HG02840 (cell line): Measurements from ENCODE around the gene CENPX.

Experiments used
- ATAC-seq: cut with Tn5 transposase; IDR thresholded peaks from one replicate; pipeline ENCODE4 v1.9.1; 2021; ENCODE audit warnings: mild to moderate bottlenecking, moderate library complexity, moderate number of reproducible peaks; ENCODE audit not compliant: unreplicated experiment, low FRiP score

Gene CENPX

GRCh38 chr17:82028246-82028645, 5.6 kb upstream of the CENPX start:
- ATAC-seq, result no peak

- ATAC-seq, result no peak
These were observed 2.9 kb upstream of the CENPX start for GRCh38 chr17:82025401-82026107.

GRCh38 chr17:82024859-82025258, 2.2 kb upstream of the CENPX start:
- ATAC-seq, result no peak

- no peak for ATAC-seq
These were observed 966 bp upstream of the CENPX start for GRCh38 chr17:82023447-82024241.

DNA sequence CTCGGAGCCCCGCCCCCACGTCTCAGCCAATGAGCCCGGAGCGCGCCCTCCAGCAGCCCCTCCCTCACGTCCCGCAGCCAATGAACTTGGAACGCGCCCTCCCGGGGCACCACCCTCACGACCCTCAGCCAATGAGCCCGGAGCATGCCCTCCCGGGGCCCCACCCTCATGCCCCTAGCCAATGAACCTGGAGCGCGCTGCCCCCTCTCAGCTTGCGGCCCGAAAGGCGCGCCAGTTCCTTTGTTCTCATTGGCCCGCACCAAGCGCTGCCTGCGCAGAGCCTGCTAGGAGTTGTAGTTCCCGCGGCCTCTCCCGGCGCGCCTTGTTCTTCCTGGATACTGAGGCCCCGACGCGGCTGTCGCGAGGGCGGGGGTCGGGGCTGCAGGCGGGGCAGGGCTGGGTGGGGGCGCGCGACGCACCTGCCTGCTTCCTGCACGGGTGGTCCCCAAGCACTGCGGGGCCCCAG, 336 bp upstream of the CENPX start, which contains the start of gene LRRC45:
Gene LRRC45 (plus strand): TSS at position 325 of the 466 bp plus-strand sequence. CDS start 339 bp downstream, outside the sequence.
- ATAC-seq, result peak; percentile 89

GRCh38 chr17:82021900-82022309, 773 bp downstream of the CENPX start:
- ATAC-seq, result no peak

DNA sequence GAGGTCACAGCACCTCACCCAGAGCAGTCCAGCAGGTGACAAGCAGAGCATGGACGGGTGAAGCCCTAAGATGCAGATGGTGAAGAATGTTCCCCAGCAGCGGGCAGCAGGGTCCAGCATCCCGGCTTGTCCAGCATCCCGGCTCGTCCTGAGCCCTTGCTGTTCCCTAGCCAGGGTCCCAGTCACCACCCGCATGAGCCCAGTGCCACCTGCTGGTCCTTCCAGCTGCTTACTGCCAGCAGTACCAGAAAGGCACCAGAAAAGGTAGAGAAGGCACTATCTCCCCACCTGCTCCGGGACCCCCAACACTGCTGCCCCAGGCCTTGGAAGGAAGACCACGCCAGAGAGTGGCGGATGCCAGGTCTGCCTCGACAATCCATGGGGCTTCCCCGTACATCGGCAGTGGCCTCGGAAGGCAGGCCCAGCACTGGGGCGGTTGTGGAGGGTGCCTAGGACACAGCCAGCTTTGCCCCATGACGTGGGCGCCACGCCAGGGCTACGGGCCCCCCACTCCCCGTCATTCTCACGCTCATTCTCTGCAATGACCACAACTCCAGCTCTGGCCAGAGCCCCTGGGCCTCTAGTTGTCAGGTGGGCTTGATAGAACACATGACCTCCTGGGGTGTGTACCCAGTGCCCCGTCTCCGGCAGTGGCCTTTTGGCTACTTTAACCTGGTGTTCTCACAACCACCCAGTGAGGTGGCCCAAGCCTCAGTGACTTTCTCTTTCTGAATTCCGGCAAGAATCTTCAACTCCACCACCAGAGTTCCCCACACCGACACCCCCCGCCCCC, 1.4 kb downstream of the CENPX start:
- no peak for ATAC-seq

GRCh38 chr17:82020572-82021106, 2.0 kb downstream of the CENPX start:
- no peak for ATAC-seq

DNA sequence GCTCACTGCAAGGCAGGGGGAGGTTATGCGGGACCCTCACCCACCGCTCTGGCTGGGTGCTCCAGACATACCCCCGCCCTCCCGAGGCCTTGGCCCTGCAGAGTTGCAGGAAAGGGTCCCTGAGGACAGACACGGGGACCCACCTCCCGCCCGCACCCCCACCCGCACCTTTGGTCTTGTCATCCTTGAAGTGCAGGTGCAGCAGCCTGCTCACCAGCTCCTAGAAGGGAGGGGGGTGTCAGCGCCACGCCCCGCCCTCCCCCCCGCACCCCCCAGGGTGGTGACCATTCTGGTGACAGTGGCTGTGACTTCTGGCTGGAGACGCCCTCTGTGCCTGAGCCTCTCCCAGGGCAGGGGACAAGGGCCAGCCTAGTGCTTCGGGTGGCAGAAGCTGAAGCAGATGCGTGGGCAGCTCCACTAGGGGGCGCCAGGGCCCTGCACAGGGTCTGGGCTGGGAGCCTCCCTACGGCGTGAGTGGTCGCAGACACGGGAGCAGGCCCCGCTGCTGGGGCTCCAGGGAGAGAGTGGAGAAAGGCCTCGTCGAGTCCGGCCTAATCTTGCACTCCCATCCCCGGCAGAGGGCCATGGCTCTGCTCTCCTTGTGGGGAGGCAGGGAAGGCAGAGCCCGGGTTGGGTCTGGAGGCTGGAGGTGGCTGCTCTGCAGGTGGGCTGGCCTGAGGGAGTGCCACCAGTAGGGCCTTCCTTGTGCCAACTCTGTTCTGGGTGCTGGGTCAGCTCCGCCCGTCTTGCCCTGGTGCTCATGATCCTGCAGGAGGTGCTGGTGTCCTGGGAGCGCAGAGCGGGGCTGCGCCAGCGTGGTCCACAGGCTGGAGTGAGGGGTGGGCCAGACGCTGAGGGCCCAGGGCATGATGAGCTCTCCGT, 2.7 kb downstream of the CENPX start:
- ATAC-seq, result no peak

- ATAC-seq, result no peak
These were observed 3.5 kb downstream of the CENPX start for GRCh38 chr17:82018989-82019689.

- no peak for ATAC-seq
These were observed 4.3 kb downstream of the CENPX start for GRCh38 chr17:82018152-82018988.

DNA sequence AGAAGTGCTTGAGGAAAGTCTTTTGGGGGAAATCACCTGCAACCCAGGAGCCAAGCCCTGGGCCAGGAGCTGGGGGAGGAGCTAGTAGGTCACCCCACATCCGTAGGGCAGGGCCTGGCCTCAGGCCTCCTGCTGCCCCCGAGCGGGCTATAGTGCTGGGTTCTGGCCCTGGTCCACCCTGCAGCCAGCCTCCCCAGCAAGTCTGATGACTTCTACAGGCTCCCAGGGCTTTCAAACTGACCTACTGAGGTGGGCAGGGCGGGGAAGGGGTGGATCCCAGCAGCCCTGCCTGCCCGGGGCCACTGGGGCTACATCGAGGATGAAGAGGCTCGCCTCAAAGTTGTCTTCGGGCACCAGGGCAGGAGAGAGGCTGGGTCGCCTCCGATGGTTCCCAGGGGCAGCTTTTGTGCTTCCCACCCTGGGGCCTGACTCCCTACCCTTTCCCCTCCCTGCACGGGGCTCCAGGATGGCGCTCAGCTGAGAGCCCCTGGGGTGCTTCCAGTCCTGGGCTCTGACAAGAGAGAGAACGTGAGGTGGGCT, 5.0 kb downstream of the CENPX start:
- ATAC-seq, result no peak

- no peak for ATAC-seq
These were observed 5.7 kb downstream of the CENPX start for GRCh38 chr17:82016875-82017459.

- ATAC-seq, result no peak
These were observed 6.4 kb downstream of the CENPX start for GRCh38 chr17:82016061-82016874.

- ATAC-seq, result no peak
These were observed 7.2 kb downstream of the CENPX start for GRCh38 chr17:82015311-82015971.

DNA sequence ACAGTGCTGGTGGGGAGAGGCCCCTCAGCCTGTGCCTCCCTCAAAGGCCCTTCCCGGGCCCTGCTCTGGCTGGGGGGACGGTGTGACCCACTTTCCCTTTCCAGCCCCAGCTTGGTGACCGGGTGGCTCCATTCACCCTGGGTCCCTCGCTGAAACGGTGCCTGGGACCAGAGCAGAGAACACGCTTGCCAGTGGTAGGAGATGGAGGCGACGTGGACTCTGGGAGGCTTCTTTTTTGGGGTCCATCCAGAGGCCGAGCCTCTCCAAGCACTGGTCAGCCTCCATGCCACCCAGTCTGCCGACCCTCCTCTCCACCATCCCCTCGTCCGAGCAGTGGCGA, 7.7 kb downstream of the CENPX start:
- ATAC-seq, result no peak
